AG09309 (cell line): ENCODE results near the gene PCDHGB3.
"Not testable (repeated sequence)": the region's sequence is repeated elsewhere in the genome, so short reads cannot be mapped to it uniquely, and the experiment has no call there.

Experiments
- DNase-seq: peaks from one replicate; pipeline ENCODE4 v3.0.0-alpha.2; 2010; ENCODE audit warnings: low read depth
- H3K4me3 ChIP-seq: 2 replicates; pipeline ENCODE4 v1.5.1; 2011; ENCODE audit warnings: mild to moderate bottlenecking, low read depth, low read length, moderate library complexity; ENCODE audit not compliant: control insufficient read depth
- TF ChIP-seq, protein P1 (sequence below): IDR thresholded peaks from 2 replicates; pipeline ENCODE4 v1.5.1; 2011; ENCODE audit warnings: mild to moderate bottlenecking, low read depth, low read length, inconsistent platforms; ENCODE audit not compliant: insufficient read depth, control insufficient read depth; ENCODE audit errors: missing control alignments

PCDHGB3 gene

DNA sequence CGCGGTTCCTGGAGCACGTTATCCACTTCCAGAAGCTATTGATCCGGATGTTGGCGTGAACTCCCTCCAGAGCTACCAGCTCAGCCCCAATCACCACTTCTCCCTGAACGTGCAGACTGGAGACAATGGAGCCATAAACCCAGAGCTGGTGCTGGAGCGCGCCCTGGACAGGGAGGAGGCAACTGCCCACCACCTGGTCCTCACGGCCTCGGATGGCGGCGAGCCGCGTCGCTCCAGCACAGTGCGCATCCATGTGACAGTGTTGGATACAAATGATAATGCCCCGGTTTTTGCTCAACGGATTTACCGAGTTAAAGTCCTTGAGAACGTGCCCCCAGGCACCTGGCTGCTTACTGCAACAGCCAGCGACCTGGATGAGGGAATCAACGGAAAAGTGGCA lies 33.3 kb downstream of the PCDHGB3 start:
- TF ChIP-seq, protein P1, sequence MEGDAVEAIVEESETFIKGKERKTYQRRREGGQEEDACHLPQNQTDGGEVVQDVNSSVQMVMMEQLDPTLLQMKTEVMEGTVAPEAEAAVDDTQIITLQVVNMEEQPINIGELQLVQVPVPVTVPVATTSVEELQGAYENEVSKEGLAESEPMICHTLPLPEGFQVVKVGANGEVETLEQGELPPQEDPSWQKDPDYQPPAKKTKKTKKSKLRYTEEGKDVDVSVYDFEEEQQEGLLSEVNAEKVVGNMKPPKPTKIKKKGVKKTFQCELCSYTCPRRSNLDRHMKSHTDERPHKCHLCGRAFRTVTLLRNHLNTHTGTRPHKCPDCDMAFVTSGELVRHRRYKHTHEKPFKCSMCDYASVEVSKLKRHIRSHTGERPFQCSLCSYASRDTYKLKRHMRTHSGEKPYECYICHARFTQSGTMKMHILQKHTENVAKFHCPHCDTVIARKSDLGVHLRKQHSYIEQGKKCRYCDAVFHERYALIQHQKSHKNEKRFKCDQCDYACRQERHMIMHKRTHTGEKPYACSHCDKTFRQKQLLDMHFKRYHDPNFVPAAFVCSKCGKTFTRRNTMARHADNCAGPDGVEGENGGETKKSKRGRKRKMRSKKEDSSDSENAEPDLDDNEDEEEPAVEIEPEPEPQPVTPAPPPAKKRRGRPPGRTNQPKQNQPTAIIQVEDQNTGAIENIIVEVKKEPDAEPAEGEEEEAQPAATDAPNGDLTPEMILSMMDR: no peak
- no peak overlapping the region for H3K4me3 ChIP-seq
- no peak for DNase-seq

DNA sequence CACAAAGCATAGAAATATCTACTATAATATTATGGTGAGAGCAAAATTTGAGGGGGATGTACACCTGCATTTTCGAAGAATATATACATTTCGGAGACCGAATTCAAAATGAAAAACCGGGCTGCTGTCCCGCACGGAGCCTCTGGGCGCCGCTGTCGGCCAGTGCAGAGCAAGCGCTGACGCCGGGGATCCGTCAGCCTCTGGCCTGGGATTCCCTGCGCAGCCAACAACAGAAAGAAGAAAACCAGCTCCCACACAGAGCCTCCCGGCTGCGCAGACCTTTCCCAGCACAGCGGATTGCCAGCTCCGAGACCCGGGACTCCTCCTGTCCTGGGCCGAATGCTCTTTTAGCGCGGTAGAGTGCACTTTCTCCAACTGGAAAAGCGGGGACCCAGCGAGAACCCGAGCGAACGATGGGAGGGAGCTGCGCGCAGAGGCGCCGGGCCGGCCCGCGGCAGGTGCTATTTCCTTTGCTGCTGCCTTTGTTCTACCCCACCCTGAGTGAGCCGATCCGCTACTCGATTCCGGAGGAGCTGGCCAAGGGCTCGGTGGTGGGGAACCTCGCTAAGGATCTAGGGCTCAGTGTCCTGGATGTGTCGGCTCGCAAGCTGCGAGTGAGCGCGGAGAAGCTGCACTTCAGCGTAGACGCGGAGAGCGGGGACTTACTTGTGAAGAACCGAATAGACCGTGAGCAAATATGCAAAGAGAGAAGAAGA lies 37.9 kb downstream of the PCDHGB3 start, which contains the start of gene PCDHGB6:
TSS of gene PCDHGB6 (plus strand) at position 232 of the 716 bp plus-strand sequence. CDS start at position 414, 182 bp downstream.
- TF ChIP-seq, protein P1: peak; percentile 50
- DNase-seq, H3K4me3 ChIP-seq: not testable (repeated sequence)

DNA sequence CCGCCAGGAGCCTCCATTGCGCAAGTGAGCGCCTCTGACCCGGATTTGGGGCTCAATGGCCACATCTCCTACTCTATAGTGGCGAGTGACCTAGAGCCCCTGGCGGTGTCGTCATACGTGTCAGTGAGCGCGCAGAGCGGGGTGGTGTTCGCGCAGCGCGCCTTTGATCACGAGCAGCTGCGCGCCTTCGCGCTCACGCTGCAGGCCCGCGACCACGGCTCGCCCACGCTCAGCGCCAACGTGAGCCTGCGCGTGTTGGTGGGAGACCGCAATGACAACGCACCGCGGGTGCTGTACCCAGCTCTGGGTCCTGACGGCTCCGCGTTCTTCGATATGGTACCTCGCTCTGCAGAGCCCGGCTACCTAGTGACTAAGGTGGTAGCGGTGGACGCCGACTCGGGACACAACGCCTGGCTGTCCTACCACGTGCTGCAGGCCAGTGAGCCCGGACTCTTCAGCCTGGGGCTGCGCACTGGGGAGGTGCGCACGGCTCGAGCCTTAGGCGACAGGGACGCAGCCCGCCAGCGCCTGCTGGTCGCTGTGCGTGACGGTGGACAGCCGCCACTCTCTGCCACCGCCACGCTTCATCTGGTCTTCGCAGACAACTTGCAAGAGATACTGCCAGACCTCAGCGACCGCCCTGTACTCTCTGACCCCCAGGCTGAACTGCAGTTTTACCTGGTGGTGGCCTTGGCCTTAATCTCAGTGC lies 39.7 kb downstream of the PCDHGB3 start:
- TF ChIP-seq, protein P1: no peak
- no peak overlapping the region for H3K4me3 ChIP-seq
- DNase-seq: no peak

DNA sequence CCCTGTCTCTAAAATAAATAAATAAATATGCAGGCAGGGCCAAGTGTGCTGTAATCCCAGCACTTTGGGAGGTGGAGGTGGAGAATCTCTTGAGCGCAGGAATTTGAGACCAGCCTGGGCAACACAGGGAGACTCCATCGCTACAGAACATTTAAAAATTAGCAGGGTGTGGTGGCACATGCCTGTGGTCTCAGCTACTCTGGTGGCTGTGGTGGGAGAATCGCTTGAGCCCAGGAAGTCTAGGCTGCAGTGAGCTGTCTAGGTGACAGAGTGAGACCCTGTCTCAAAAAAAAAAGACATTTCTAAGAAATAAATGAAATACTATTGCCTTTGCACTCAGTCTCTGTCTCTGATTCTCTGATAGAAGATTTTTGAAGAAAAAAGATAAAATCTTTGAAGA lies 41.5 kb downstream of the PCDHGB3 start:
- TF ChIP-seq, protein P1: no peak
- no peak for DNase-seq
- no peak overlapping the region for H3K4me3 ChIP-seq

- TF ChIP-seq, protein P1: peak; percentile 70
- DNase-seq: no peak
- H3K4me3 ChIP-seq: peak within 1 kb of the TSS; percentile 25
Measured at GRCh38 chr5:141412854-141413539, 43.0 kb downstream of the PCDHGB3 start, which contains the start of gene PCDHGA10. Gene PCDHGA10, plus strand, starts transcription at chr5:141412987. Its CDS starts 189 bp downstream, at chr5:141413176.

GRCh38 chr5:141413540-141414069 lies 43.6 kb downstream of the PCDHGB3 start:
- peak overlapping the region; percentile 25 for H3K4me3 ChIP-seq
- TF ChIP-seq, protein P1: no peak
- DNase-seq: no peak

DNA sequence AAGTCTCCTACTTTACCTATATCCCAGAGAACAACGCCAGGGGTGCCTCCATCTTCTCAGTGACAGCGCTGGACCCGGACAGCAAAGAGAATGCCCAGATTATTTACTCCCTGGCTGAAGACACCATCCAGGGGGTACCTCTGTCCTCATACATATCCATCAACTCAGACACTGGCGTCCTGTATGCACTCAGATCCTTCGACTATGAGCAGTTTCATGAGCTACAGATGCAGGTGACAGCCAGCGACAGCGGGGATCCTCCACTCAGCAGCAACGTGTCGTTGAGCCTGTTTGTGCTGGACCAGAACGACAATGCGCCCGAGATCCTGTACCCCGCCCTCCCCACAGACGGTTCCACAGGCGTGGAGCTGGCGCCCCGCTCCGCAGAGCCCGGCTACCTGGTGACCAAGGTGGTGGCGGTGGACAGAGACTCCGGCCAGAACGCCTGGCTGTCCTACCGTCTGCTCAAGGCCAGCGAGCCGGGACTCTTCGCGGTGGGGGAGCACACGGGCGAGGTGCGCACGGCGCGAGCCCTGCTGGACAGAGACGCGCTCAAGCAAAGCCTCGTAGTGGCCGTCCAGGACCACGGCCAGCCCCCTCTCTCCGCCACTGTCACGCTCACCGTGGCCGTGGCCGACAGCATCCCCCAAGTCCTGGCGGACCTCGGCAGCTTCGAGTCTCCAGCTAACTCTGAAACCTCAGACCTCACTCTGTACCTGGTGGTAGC lies 44.7 kb downstream of the PCDHGB3 start:
- not testable (repeated sequence) for DNase-seq, H3K4me3 ChIP-seq

- not testable (repeated sequence) for DNase-seq, H3K4me3 ChIP-seq
Measured at GRCh38 chr5:141415275-141415618, 45.2 kb downstream of the PCDHGB3 start.
